H1 (cell line): ENCODE results near the gene MTCL3.

Experiments
- CTCF ChIA-PET: fragments of 300-600 bp; sonication (Branson Sonifier 250); formaldehyde crosslinking; loops from one replicate; lab custom pipeline; 2021; ENCODE audit not compliant: partially characterized antibody; lab: Charles Lee
- POLR2A ChIA-PET: fragments of 300-600 bp; sonication (Branson Sonifier 250); formaldehyde crosslinking; loops from one replicate; lab custom pipeline; 2021; ENCODE audit warnings: inconsistent platforms; ENCODE audit not compliant: partially characterized antibody; lab: Charles Lee
- DNase-seq, 2 experiments: peaks; one replicate each; pipeline versions ENCODE4 v3.0.0 to v3.0.0-alpha.2; 2010 to 2022; ENCODE audit warnings: low spot score in 2 of 2, low read depth in 1 of 2, mixed read lengths in 1 of 2
- FAIRE-seq: peaks from 2 replicates; lab custom pipeline; 2011; peaks lifted over from hg19 to GRCh38; lab: Jason Lieb, UNC
- H2AFZ ChIP-seq: 2 replicates; pipeline ENCODE4 v1.8.1; 2012; ENCODE audit warnings: low read length, inconsistent platforms
- H2AK5ac ChIP-seq: 2 replicates; pipeline ENCODE4 v1.6.1; 2013; ENCODE audit warnings: low read depth, low read length
- H2BK120ac ChIP-seq: replicated peaks from 2 replicates; pipeline ENCODE3; 2013; ENCODE audit warnings: low read depth, low read length, inconsistent platforms
- H2BK12ac ChIP-seq: 2 replicates; pipeline ENCODE4 v1.6.1; 2013; ENCODE audit warnings: low read depth, low read length
- H2BK15ac ChIP-seq: 2 replicates; pipeline ENCODE4 v1.6.1; 2013; ENCODE audit warnings: low read length
- H2BK20ac ChIP-seq: 2 replicates; pipeline ENCODE4 v1.6.1; 2013; ENCODE audit warnings: low read length
- H2BK5ac ChIP-seq: 2 replicates; pipeline ENCODE4 v1.6.1; 2013; ENCODE audit warnings: low read depth, low read length
- H3K14ac ChIP-seq: 2 replicates; pipeline ENCODE4 v1.6.1; 2013; ENCODE audit warnings: inconsistent platforms; ENCODE audit not compliant: insufficient read length
- H3K18ac ChIP-seq: 2 replicates; pipeline ENCODE4 v1.6.1; 2013; ENCODE audit warnings: low read length; ENCODE audit errors: extremely low read depth
- H3K23ac ChIP-seq: 2 replicates; pipeline ENCODE4 v1.6.1; 2013; ENCODE audit warnings: inconsistent platforms; ENCODE audit not compliant: insufficient read length
- H3K23me2 ChIP-seq: 2 replicates; pipeline ENCODE4 v1.6.1; 2013; ENCODE audit warnings: low read depth, low read length
- H3K27ac ChIP-seq: 2 replicates; pipeline ENCODE4 v1.6.1; 2011; ENCODE audit warnings: low read depth, low read length, inconsistent platforms
- H3K27me3 ChIP-seq, 4 experiments: replicated peaks in 1 of 4; 1 replicate in 1 of 4; 2 replicates in 3 of 4; pipeline versions ENCODE4 v1.6.1 to v1.8.1; 2011 to 2013; ENCODE audit warnings: low read length in 3 of 4, mild to moderate bottlenecking in 3 of 4, inconsistent platforms in 2 of 4, mixed read lengths in 2 of 4, moderate library complexity in 1 of 4; ENCODE audit not compliant: control insufficient read depth in 3 of 4, insufficient read depth in 3 of 4; ENCODE audit errors: extremely low read depth in 1 of 4
- H3K36me3 ChIP-seq, 4 experiments: 2 replicates each; pipeline versions ENCODE4 v1.6.1 to v1.8.1; 2011 to 2013; ENCODE audit warnings: mild to moderate bottlenecking in 4 of 4, low read length in 3 of 4, moderate library complexity in 2 of 4, control low read depth in 1 of 4, inconsistent platforms in 1 of 4; ENCODE audit not compliant: insufficient read depth in 4 of 4, control insufficient read depth in 2 of 4
- H3K4ac ChIP-seq: replicated peaks from 2 replicates; pipeline ENCODE3; 2013; ENCODE audit warnings: low read length, low read depth, mixed read lengths, inconsistent platforms; ENCODE audit not compliant: insufficient read length
- H3K4me1 ChIP-seq, 4 experiments: replicated peaks in 1 of 4; 1 replicate in 1 of 4; 2 replicates in 3 of 4; pipeline versions ENCODE4 v1.6.1 to v1.8.1; 2011 to 2013; ENCODE audit warnings: low read length in 3 of 4, inconsistent platforms in 2 of 4, mixed read lengths in 1 of 4; ENCODE audit not compliant: insufficient read depth in 4 of 4, control insufficient read depth in 3 of 4
- H3K4me2 ChIP-seq, 2 experiments: 2 replicates each; pipeline versions ENCODE4 v1.6.1 to v1.8.1; 2011 to 2013; ENCODE audit warnings: low read depth in 2 of 2, low read length in 2 of 2, control low read depth in 1 of 2, inconsistent platforms in 1 of 2, mild to moderate bottlenecking in 1 of 2; ENCODE audit not compliant: insufficient read depth in 1 of 2
- H3K4me3 ChIP-seq, 4 experiments: fragments of 200-600, 300-600 bp in 1 of 4; sonication (generic), shearing (Covaris generic), sonication (Bioruptor Twin) in 1 of 4; 2 replicates each; pipeline versions ENCODE4 v1.5.1 to v1.8.1; 2011 to 2016; ENCODE audit warnings: low read length in 4 of 4, low read depth in 3 of 4, control low read depth in 2 of 4, inconsistent platforms in 2 of 4, mild to moderate bottlenecking in 2 of 4, mixed read lengths in 1 of 4, moderate library complexity in 1 of 4; ENCODE audit not compliant: insufficient read depth in 2 of 4; ENCODE audit errors: extremely low read depth in 1 of 4
- H3K56ac ChIP-seq: replicated peaks from 2 replicates; pipeline ENCODE3; 2013; ENCODE audit warnings: low read depth, mild to moderate bottlenecking, mixed read lengths, low read length, inconsistent platforms; ENCODE audit not compliant: insufficient read length
- H3K79me1 ChIP-seq: 2 replicates; pipeline ENCODE4 v1.6.1; 2013; ENCODE audit warnings: low read depth, low read length, control low read depth
- H3K79me2 ChIP-seq, 2 experiments: 2 replicates each; pipeline versions ENCODE4 v1.6.1 to v1.8.1; 2012 to 2013; ENCODE audit warnings: low read length in 2 of 2, mild to moderate bottlenecking in 2 of 2, inconsistent platforms in 1 of 2; ENCODE audit not compliant: insufficient read depth in 2 of 2, control insufficient read depth in 1 of 2
- H3K9ac ChIP-seq, 4 experiments: replicated peaks in 1 of 4; 1 replicate in 1 of 4; 2 replicates in 3 of 4; pipeline versions ENCODE4 v1.6.1 to v1.8.1; 2011 to 2013; ENCODE audit warnings: low read depth in 3 of 4, low read length in 3 of 4, control low read depth in 2 of 4, mild to moderate bottlenecking in 2 of 4, moderate library complexity in 2 of 4, inconsistent platforms in 1 of 4; ENCODE audit errors: extremely low read depth in 1 of 4
- H3K9me3 ChIP-seq, 2 experiments: 2 replicates each; pipeline versions ENCODE4 v1.6.1 to v1.8.1; 2012 to 2013; ENCODE audit warnings: mild to moderate bottlenecking in 2 of 2, moderate library complexity in 2 of 2, control low read depth in 1 of 2, inconsistent platforms in 1 of 2, low read depth in 1 of 2, low read length in 1 of 2, mixed read lengths in 1 of 2; ENCODE audit not compliant: insufficient read depth in 2 of 2
- H4K20me1 ChIP-seq, 2 experiments: replicated peaks in 1 of 2; 2 replicates each; pipeline versions ENCODE3 to v1.8.1; 2011 to 2013; ENCODE audit warnings: inconsistent platforms in 2 of 2, low read length in 2 of 2, mild to moderate bottlenecking in 1 of 2; ENCODE audit not compliant: insufficient read depth in 2 of 2, control insufficient read depth in 1 of 2
- H4K5ac ChIP-seq: 2 replicates; pipeline ENCODE4 v1.6.1; 2013; ENCODE audit warnings: low read length, low read depth, mixed read lengths, inconsistent platforms; ENCODE audit not compliant: insufficient read length
- H4K8ac ChIP-seq: 2 replicates; pipeline ENCODE4 v1.8.0; 2013; ENCODE audit warnings: mild to moderate bottlenecking, moderate library complexity, low read length, inconsistent platforms; ENCODE audit not compliant: insufficient read depth; ENCODE audit errors: extremely low read depth
- H4K91ac ChIP-seq: replicated peaks from 2 replicates; pipeline ENCODE3; 2013; ENCODE audit warnings: low read length, mixed read lengths, inconsistent platforms; ENCODE audit not compliant: insufficient read length
- CHD2 ChIP-seq: IDR thresholded peaks from 2 replicates; pipeline ENCODE4 v1.6.1; 2012; ENCODE audit warnings: low read length, improper control_type of control experiment
- FOSL1 ChIP-seq: IDR thresholded peaks from 2 replicates; pipeline ENCODE4 v1.6.1; 2011; ENCODE audit warnings: mild to moderate bottlenecking, low read depth, low read length, moderate library complexity; ENCODE audit not compliant: insufficient read depth
- HDAC6 ChIP-seq: IDR thresholded peaks from one replicate; pipeline ENCODE4 v1.7.1; 2012; ENCODE audit warnings: low read depth, mild to moderate bottlenecking, inconsistent platforms, low read length, moderate library complexity
- JUND ChIP-seq: IDR thresholded peaks from 2 replicates; pipeline ENCODE4 v1.6.1; 2011; ENCODE audit warnings: mild to moderate bottlenecking, improper control_type of control experiment, low read length
- NRF1 ChIP-seq: IDR thresholded peaks from 2 replicates; pipeline ENCODE4 v1.6.1; 2011; ENCODE audit warnings: mild to moderate bottlenecking, low read depth, low read length, improper control_type of control experiment
- RXRA ChIP-seq: IDR thresholded peaks from 2 replicates; pipeline ENCODE4 v1.6.1; 2011; ENCODE audit warnings: low read depth, mild to moderate bottlenecking, low read length, moderate library complexity; ENCODE audit not compliant: insufficient read depth
- SP1 ChIP-seq: IDR thresholded peaks from 2 replicates; pipeline ENCODE4 v1.6.1; 2011; ENCODE audit warnings: low read depth, low read length
- TAF7 ChIP-seq: optimal IDR thresholded peaks from 2 replicates; pipeline ENCODE3; 2011; ENCODE audit warnings: low read depth, mild to moderate bottlenecking, inconsistent platforms, low read length, moderate library complexity, borderline replicate concordance
- WGBS, 2 experiments: shearing (Covaris generic) in 1 of 2; methylation state at CpG; one replicate each; pipeline versions ENCODE4 v1.1.6 to v1.1.7; 2013 to 2015; ENCODE audit warnings: low lambda C conversion rate in 2 of 2, mixed read lengths in 2 of 2, inconsistent platforms in 1 of 2, low coverage in 1 of 2, missing lambda C conversion rate in 1 of 2; ENCODE audit not compliant: insufficient replicate concordance in 2 of 2, insufficient coverage in 1 of 2, insufficient read length in 1 of 2; ENCODE audit errors: extremely low coverage in 1 of 2, missing lambda C conversion rate in 1 of 2; 5-methylcytosine and 5-hydroxymethylcytosine counted together
- TF ChIP-seq, protein P1 (sequence below): IDR thresholded peaks from 2 replicates; pipeline ENCODE4 v1.6.1; 2011; ENCODE audit warnings: low read length, improper control_type of control experiment

Gene MTCL3

DNA sequence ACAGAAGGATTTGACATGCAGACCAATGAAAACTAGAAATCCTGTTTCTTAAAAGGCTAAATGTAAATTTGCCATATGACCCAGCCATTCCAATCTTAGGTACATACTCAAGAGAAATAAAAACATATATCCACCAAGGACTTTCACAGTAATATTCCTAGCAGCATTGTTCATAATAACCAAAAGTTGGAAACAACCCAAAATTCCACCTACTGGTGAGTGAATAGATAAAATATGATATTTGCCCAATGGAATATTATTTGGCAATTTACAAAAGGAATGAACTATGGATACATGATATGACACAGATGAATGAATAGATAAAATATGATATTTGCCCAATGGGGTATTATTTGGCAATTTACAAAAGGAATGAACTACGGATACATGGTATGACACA is 22.7 kb downstream of the MTCL3 start:
- no peaks in the 10 kb centered on the region for H3K36me3 ChIP-seq
- no peak overlapping the region for H2BK5ac ChIP-seq
- no peak overlapping the region for H3K23ac ChIP-seq
- no peaks in the 10 kb centered on the region for H3K27me3 ChIP-seq
- FAIRE-seq (no peak), DNase-seq (no peak)
- no peak overlapping the region for H3K9ac ChIP-seq
- H3K56ac ChIP-seq, result no peak overlapping the region
- 90% methylated on average over 1 of the region's 1 CpG; no CpG with 5 or more reads in 1 of the 2 experiments for WGBS, 2 experiments
- H3K27ac ChIP-seq, result no peak overlapping the region
- H2AK5ac ChIP-seq, result no peak overlapping the region
- H2AFZ ChIP-seq, result no peak overlapping the region
- no peaks in the 10 kb centered on the region for H3K79me2 ChIP-seq
- no peak overlapping the region for H4K5ac ChIP-seq
- ChIA-PET POLR2A (interaction anchor here (0.9 kb wide), 1 partner anchor 14 kb away, joined by 3 read pairs; no protein-coding TSS in a partner anchor), CTCF (interaction anchor here (1.0 to 5.8 kb wide), 2 partner anchors 19 to 50 kb away, joined by 4 to 50 read pairs; partner anchors contain the start of gene MTCL3)
- no peaks in the 10 kb centered on the region for H3K79me1 ChIP-seq
- H4K8ac ChIP-seq, result no peak overlapping the region
- no peak overlapping the region for H3K18ac ChIP-seq
- no peaks in the 10 kb centered on the region for H3K9me3 ChIP-seq
- H4K20me1 ChIP-seq, result no peaks in the 10 kb centered on the region
- no peak overlapping the region for H3K4ac ChIP-seq
- H3K4me2 ChIP-seq, result no peak overlapping the region
- H4K91ac ChIP-seq, result no peak overlapping the region
- no peak overlapping the region for H2BK20ac ChIP-seq
- no peak overlapping the region for H2BK15ac ChIP-seq
- no peak overlapping the region for H2BK120ac ChIP-seq
- H3K14ac ChIP-seq, result no peak overlapping the region
- no peaks in the 10 kb centered on the region for H3K4me1 ChIP-seq
- no peaks in the 10 kb centered on the region for H3K23me2 ChIP-seq
- H2BK12ac ChIP-seq, result no peak overlapping the region
- no peak overlapping the region for H3K4me3 ChIP-seq
- TF ChIP-seq, protein P1, sequence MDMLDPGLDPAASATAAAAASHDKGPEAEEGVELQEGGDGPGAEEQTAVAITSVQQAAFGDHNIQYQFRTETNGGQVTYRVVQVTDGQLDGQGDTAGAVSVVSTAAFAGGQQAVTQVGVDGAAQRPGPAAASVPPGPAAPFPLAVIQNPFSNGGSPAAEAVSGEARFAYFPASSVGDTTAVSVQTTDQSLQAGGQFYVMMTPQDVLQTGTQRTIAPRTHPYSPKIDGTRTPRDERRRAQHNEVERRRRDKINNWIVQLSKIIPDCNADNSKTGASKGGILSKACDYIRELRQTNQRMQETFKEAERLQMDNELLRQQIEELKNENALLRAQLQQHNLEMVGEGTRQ, result no peak
- TF ChIP-seq HDAC6, result no peak
- no peak for TF ChIP-seq FOSL1
- TF ChIP-seq JUND, result no peak
- no peak for TF ChIP-seq RXRA
- no peak for TF ChIP-seq NRF1
- TF ChIP-seq CHD2, result no peak
- TF ChIP-seq TAF7, result no peak
- no peak for TF ChIP-seq SP1
